Endothelial cell of umbilical vein (primary cell): ENCODE measurements around the gene CWC25. TPM values are rescaled to one million over a fixed set of nuclear protein-coding genes. Genes with fewer than 3 reads are reported as not detected.

Experiments
- BruUV-seq: library from RNA; stranded (reverse); fragments of 400-500 nt; replicated peaks from 2 replicates; lab custom pipeline; 2021; lab: Mats Ljungman, UMichigan
- CTCF ChIA-PET: fragments of 300-600, 350-600 bp; sonication (Branson Sonifier 250); formaldehyde crosslinking; loops from one replicate; lab custom pipeline; 2021; ENCODE audit warnings: antibody characterized with exemption, inconsistent platforms; lab: Charles Lee
- POLR2A ChIA-PET: fragments of 300-600, 350-600 bp; sonication (Branson Sonifier 250); formaldehyde crosslinking; loops from one replicate; lab custom pipeline; 2021; ENCODE audit warnings: antibody characterized with exemption, inconsistent platforms; lab: Charles Lee
- DNase-seq: peaks from one replicate; pipeline ENCODE4 v3.0.0-alpha.2; 2011; ENCODE audit warnings: low read depth, low spot score
- FAIRE-seq: peaks from 2 replicates; lab custom pipeline; 2011; peaks lifted over from hg19 to GRCh38; lab: Jason Lieb, UNC
- H2AFZ ChIP-seq: 2 replicates; pipeline ENCODE4 v1.6.0; 2012; ENCODE audit warnings: low read depth, low read length, control low read depth, inconsistent platforms
- H3K27ac ChIP-seq: 2 replicates; pipeline ENCODE4 v1.5.1; 2011; ENCODE audit warnings: low read depth, mild to moderate bottlenecking, control low read depth, low read length, moderate library complexity; ENCODE audit not compliant: insufficient read depth
- H3K27me3 ChIP-seq, 2 experiments: 2 replicates each; pipeline versions ENCODE4 v1.6.0 to v1.6.1; 2011; ENCODE audit warnings: low read length in 2 of 2, mixed read lengths in 1 of 2; ENCODE audit not compliant: control insufficient read depth in 2 of 2, insufficient read depth in 2 of 2
- H3K36me3 ChIP-seq, 2 experiments: 2 replicates in 1 of 2; 3 replicates in 1 of 2; pipeline ENCODE4 v1.5.1; 2011; ENCODE audit warnings: low read length in 2 of 2, mild to moderate bottlenecking in 1 of 2, moderate library complexity in 1 of 2; ENCODE audit not compliant: control insufficient read depth in 2 of 2, insufficient read depth in 2 of 2; ENCODE audit errors: extremely low read depth in 1 of 2
- H3K4me1 ChIP-seq: 3 replicates; pipeline ENCODE4 v1.5.1; 2011; ENCODE audit warnings: mild to moderate bottlenecking, low read length; ENCODE audit not compliant: control insufficient read depth, insufficient read depth; ENCODE audit errors: extremely low read depth
- H3K4me2 ChIP-seq: 2 replicates; pipeline ENCODE4 v1.6.1; 2011; ENCODE audit warnings: low read length, control low read depth, mixed read lengths; ENCODE audit not compliant: insufficient read depth
- H3K4me3 ChIP-seq, 3 experiments: fragments of 200-600 bp in 1 of 3; sonication (generic), shearing (Covaris generic) in 1 of 3; replicated peaks in 1 of 3; 2 replicates each; pipeline ENCODE4 v1.5.1; 2011 to 2016; ENCODE audit warnings: control low read depth in 3 of 3, low read length in 3 of 3, mild to moderate bottlenecking in 2 of 3, inconsistent platforms in 1 of 3, low read depth in 1 of 3, moderate library complexity in 1 of 3; ENCODE audit not compliant: insufficient read depth in 1 of 3
- H3K79me2 ChIP-seq: 2 replicates; pipeline ENCODE4 v1.6.0; 2012; ENCODE audit warnings: low read length, inconsistent platforms; ENCODE audit not compliant: control insufficient read depth, insufficient read depth
- H3K9ac ChIP-seq: replicated peaks from 2 replicates; pipeline ENCODE3; 2011; ENCODE audit warnings: low read length, control low read depth; ENCODE audit not compliant: insufficient read depth; ENCODE audit errors: extremely low read depth
- H3K9me1 ChIP-seq: replicated peaks from 3 replicates; pipeline ENCODE4 v1.6.0; 2011; ENCODE audit warnings: mild to moderate bottlenecking, low read length; ENCODE audit not compliant: control insufficient read depth, insufficient read depth; ENCODE audit errors: extremely low read depth
- H3K9me3 ChIP-seq: replicated peaks from 2 replicates; pipeline ENCODE4 v1.5.1; 2012; ENCODE audit warnings: low read length, inconsistent platforms; ENCODE audit not compliant: control insufficient read depth, insufficient read depth
- H4K20me1 ChIP-seq: replicated peaks from 2 replicates; pipeline ENCODE3; 2011; ENCODE audit warnings: mild to moderate bottlenecking, low read length; ENCODE audit not compliant: control insufficient read depth, insufficient read depth; ENCODE audit errors: extremely low read depth
- EZH2 ChIP-seq: IDR thresholded peaks from 2 replicates; pipeline ENCODE4 v1.6.1; 2012; ENCODE audit warnings: borderline replicate concordance, low read depth, mild to moderate bottlenecking, moderate library complexity, low read length, inconsistent platforms; ENCODE audit not compliant: severe bottlenecking
- FOS ChIP-seq: IDR thresholded peaks from 2 replicates; pipeline ENCODE4 v1.6.1; 2011; ENCODE audit warnings: mild to moderate bottlenecking, low read length, moderate library complexity, borderline replicate concordance; ENCODE audit not compliant: insufficient read depth
- GATA2 ChIP-seq: IDR thresholded peaks from 2 replicates; pipeline ENCODE4 v1.7.0; 2011; ENCODE audit warnings: low read depth, mild to moderate bottlenecking, moderate library complexity, mixed read lengths, low read length; ENCODE audit not compliant: insufficient read length, insufficient read depth
- JUN ChIP-seq: IDR thresholded peaks from 2 replicates; pipeline ENCODE4 v1.6.1; 2011; ENCODE audit warnings: borderline replicate concordance, low read depth; ENCODE audit not compliant: insufficient read length, insufficient read depth
- MYC ChIP-seq: IDR thresholded peaks from one replicate; pipeline ENCODE4 v1.6.1; 2011; ENCODE audit warnings: mild to moderate bottlenecking, low read depth, low read length
- POLR2A ChIP-seq: IDR thresholded peaks from 2 replicates; pipeline ENCODE4 v1.6.1; 2012; ENCODE audit warnings: low read depth, mild to moderate bottlenecking, control low read depth, low read length
- POLR2AphosphoS5 ChIP-seq: IDR thresholded peaks from 2 replicates; pipeline ENCODE4 v1.6.1; 2012; ENCODE audit warnings: low read depth, mild to moderate bottlenecking, control low read depth, low read length, moderate library complexity; ENCODE audit not compliant: insufficient read depth
- dilution Hi-C: fragments of 300-500 bp; cut with MboI; formaldehyde crosslinking; loops from one replicate; pipeline ENCODE4 v1.15.0; 2019; ENCODE audit warnings: low sequenced_read_pairs; ENCODE audit not compliant: extremely low pct_ligation_motif_present
- intact Hi-C: fragments of 100-400 bp; cut with micrococcal nuclease; formaldehyde crosslinking; loops from one replicate; pipeline ENCODE4 v1.10.0; 2022
- polyA plus RNA-seq, 4 experiments: library from polyadenylated mRNA; depleted of rRNA in 3 of 4; stranded (reverse) in 3 of 4; unstranded in 1 of 4; fragments of >200 nt; gene quantifications; 2 replicates each; pipeline versions ENCODE4 v1.2.1 to v1.2.3, GENCODE V29; 2011 to 2012; ENCODE audit warnings: missing spikeins in 1 of 4
- total RNA-seq: library from RNA; stranded (reverse); gene quantifications from 2 replicates; pipeline ENCODE4 v1.2.3, GENCODE V29; 2021
- TF ChIP-seq, protein P1 (sequence below), 2 donors: IDR thresholded peaks; 1 replicate in 1 of 2; 2 replicates in 1 of 2; pipeline ENCODE4 v1.5.1; 2011; ENCODE audit warnings: low read length in 2 of 2, mild to moderate bottlenecking in 2 of 2, moderate library complexity in 2 of 2, control low read depth in 1 of 2, inconsistent platforms in 1 of 2, low read depth in 1 of 2; ENCODE audit not compliant: insufficient read depth in 1 of 2; ENCODE audit errors: extremely low read depth in 1 of 2
- TF ChIP-seq, protein P2 (sequence below): IDR thresholded peaks from 2 replicates; pipeline ENCODE4 v1.6.1; 2011; ENCODE audit not compliant: insufficient read depth, insufficient read length

Gene CWC25
- total and polyA plus RNA-seq, 2 donors (not counting 3 experiments of a cell fraction or from before 2014, with no cell fraction given): 13.8 to 20.0 TPM

DNA sequence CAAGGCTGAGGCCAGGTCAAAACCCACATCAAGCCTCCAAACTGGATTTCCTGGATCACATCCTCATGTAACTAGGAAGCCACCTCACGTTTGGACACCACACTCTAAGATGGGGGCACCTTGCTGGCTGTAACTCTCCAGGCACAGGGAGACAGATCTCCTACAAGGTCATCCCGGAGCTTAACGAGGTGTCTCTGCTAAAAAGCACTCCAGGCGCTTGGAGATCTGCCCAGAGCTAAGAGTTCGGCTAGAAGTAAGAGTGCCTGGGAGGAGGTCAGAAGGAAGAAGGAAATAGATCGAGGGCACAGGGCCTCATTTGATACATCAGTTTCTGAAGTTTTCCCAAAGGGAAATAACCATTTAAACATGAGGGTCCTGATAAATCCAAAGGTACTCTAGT, 56.7 kb downstream of the CWC25 start:
- FAIRE-seq: no peak
- Histone ChIP-seq H4K20me1 (no peaks in the 10 kb centered on the region), H3K9me3 (no peaks in the 10 kb centered on the region), H3K27ac (no peak overlapping the region), H3K4me3 (no peak overlapping the region), H3K79me2 (no peaks in the 10 kb centered on the region), H3K9ac (no peak overlapping the region), H3K36me3 (peaks cover 5 to 55% of the 10 kb centered on the region in 2 experiments), H2AFZ (no peak overlapping the region), H3K4me1 (no peaks in the 10 kb centered on the region), H3K4me2 (no peak overlapping the region), H3K9me1 (no peaks in the 10 kb centered on the region), H3K27me3 (no peaks in the 10 kb centered on the region)
- intact Hi-C loops (no loop called here), dilution Hi-C loops (no loop called here)
- TF ChIP-seq POLR2AphosphoS5: no peak
- TF ChIP-seq JUN: no peak
- TF ChIP-seq, protein P1, sequence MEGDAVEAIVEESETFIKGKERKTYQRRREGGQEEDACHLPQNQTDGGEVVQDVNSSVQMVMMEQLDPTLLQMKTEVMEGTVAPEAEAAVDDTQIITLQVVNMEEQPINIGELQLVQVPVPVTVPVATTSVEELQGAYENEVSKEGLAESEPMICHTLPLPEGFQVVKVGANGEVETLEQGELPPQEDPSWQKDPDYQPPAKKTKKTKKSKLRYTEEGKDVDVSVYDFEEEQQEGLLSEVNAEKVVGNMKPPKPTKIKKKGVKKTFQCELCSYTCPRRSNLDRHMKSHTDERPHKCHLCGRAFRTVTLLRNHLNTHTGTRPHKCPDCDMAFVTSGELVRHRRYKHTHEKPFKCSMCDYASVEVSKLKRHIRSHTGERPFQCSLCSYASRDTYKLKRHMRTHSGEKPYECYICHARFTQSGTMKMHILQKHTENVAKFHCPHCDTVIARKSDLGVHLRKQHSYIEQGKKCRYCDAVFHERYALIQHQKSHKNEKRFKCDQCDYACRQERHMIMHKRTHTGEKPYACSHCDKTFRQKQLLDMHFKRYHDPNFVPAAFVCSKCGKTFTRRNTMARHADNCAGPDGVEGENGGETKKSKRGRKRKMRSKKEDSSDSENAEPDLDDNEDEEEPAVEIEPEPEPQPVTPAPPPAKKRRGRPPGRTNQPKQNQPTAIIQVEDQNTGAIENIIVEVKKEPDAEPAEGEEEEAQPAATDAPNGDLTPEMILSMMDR (IDR thresholded peaks at IDR 0.05; ENCODE audit: extremely low read depth in 1 of 2, insufficient read depth in 1 of 2, low read depth in 1 of 2, low read length in 2 of 2): no peak
- TF ChIP-seq MYC: no peak
- TF ChIP-seq EZH2: no peak
- TF ChIP-seq FOS: no peak
- TF ChIP-seq, protein P2, sequence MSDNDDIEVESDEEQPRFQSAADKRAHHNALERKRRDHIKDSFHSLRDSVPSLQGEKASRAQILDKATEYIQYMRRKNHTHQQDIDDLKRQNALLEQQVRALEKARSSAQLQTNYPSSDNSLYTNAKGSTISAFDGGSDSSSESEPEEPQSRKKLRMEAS: no peak
- no peak for TF ChIP-seq GATA2
- TF ChIP-seq POLR2A: no peak
- no TSS peak for BruUV-seq
- DNase-seq: no peak
- ChIA-PET CTCF (interaction anchor here (0.7 kb wide), 2 partner anchors 9 kb away, joined by 3 read pairs; no protein-coding TSS in a partner anchor), POLR2A (no interaction called here)
